ENCODE measurements around the gene GNB1. TPM values are rescaled to one million over a fixed set of nuclear protein-coding genes. Genes with fewer than 3 reads are reported as not detected.
A peak's percentile ranks its signal among the peaks of the same experiment; 100 is the strongest.

The GNB1 gene
- total and polyA plus RNA-seq, 2 experiments from 2014 or later: 134 to 175 TPM

- TF ChIP-seq CTCF (IDR thresholded peaks at IDR 0.05; ENCODE audit: poor library complexity) (no peak), EZH2phosphoT487 (IDR thresholded peaks at IDR 0.05; ENCODE audit: low read depth, severe bottlenecking, unreplicated experiment) (no peak), EZH2 (IDR thresholded peaks at IDR 0.05; ENCODE audit: borderline replicate concordance) (no peak)
- Histone ChIP-seq H3K9me3 (ENCODE audit: low read depth) (no peaks in the 10 kb centered on the region), H3K79me2 (no peaks in the 10 kb centered on the region), H4K20me1 (ENCODE audit: insufficient read depth, poor library complexity, severe bottlenecking) (no peaks in the 10 kb centered on the region), H2AFZ (no peak overlapping the region), H3K9me2 (replicated peaks; ENCODE audit: insufficient read depth) (no peaks in the 10 kb centered on the region), H3K27me3 (no peaks in the 10 kb centered on the region), H3K4me3 (no peak overlapping the region), H3K27ac (no peak overlapping the region), H3K4me1 (ENCODE audit: insufficient read depth) (peaks cover 16% of the 10 kb centered on the region), H3K36me3 (replicated peaks; ENCODE audit: insufficient read depth, low read depth) (no peaks in the 10 kb centered on the region), H3K4me2 (no peak overlapping the region)
- DNase-seq (ENCODE audit: low spot score): peak; percentile 8
- WGBS (ENCODE audit: low lambda C conversion rate, missing lambda C conversion rate): 93% methylated on average over 27 of the region's 27 CpGs
These were observed 29.9 kb upstream of the GNB1 start for GRCh38 chr1:1920608-1921458.

- Histone ChIP-seq H3K36me3 (replicated peaks; ENCODE audit: insufficient read depth, low read depth) (no peaks in the 10 kb centered on the region), H3K4me1 (ENCODE audit: insufficient read depth) (peaks cover 16% of the 10 kb centered on the region), H4K20me1 (ENCODE audit: insufficient read depth, poor library complexity, severe bottlenecking) (no peaks in the 10 kb centered on the region), H2AFZ (no peak overlapping the region), H3K79me2 (no peaks in the 10 kb centered on the region), H3K4me2 (peak overlapping the region; percentile 87), H3K4me3 (no peak overlapping the region), H3K27ac (peak overlapping the region; percentile 67), H3K9me2 (replicated peaks; ENCODE audit: insufficient read depth) (no peaks in the 10 kb centered on the region), H3K27me3 (no peaks in the 10 kb centered on the region), H3K9me3 (ENCODE audit: low read depth) (no peaks in the 10 kb centered on the region)
- WGBS (ENCODE audit: low lambda C conversion rate, missing lambda C conversion rate): 90% methylated on average over 6 of the region's 6 CpGs
- peak; percentile 14 for DNase-seq (ENCODE audit: low spot score)
- TF ChIP-seq EZH2 (IDR thresholded peaks at IDR 0.05; ENCODE audit: borderline replicate concordance) (no peak), CTCF (IDR thresholded peaks at IDR 0.05; ENCODE audit: poor library complexity) (no peak), EZH2phosphoT487 (IDR thresholded peaks at IDR 0.05; ENCODE audit: low read depth, severe bottlenecking, unreplicated experiment) (no peak)
These were observed 29.2 kb upstream of the GNB1 start for GRCh38 chr1:1920057-1920607.

DNA sequence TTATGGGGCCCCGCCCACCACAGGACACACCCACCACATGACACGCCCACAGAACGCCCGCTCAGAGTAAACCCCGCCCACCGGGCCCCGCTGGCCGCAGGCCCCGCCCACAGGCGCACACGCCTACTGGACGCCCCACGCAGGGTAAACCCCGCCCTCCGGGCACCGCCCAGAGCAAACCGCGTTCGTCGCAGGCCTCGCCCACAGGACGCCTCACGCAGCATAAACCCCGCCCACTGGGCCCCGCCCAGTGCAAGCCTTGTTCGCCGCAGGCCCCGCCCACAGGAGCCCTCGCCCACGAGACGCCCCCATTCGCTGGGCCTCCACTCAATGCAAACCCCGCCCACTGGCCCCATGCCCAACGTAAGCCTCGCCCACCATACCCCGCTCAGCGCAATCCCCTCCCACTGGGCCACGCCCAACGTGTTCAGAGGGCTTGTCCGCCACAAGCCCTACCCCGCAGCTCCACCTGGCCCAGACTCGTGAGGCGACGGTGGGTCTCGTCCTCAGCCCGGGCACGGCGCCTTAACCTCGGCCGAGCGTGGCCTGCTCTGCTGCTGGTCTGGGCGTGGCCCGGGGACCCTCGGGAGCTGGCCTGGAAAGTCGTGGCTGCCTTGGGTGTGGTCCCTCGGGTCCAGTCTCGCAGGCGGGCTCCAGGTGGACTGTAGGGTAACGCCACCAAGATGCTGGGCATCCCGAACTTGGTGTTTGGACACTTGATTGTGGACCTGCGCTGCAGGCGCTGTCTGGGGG lies 28.6 kb upstream of the GNB1 start:
- peak overlapping the region; percentile 87 for H3K4me2 ChIP-seq
- peaks cover 16% of the 10 kb centered on the region for H3K4me1 ChIP-seq (ENCODE audit: insufficient read depth)
- WGBS (ENCODE audit: low lambda C conversion rate, missing lambda C conversion rate): 18% methylated on average over 41 of the region's 62 CpGs
- H3K9me3 ChIP-seq (ENCODE audit: low read depth): no peaks in the 10 kb centered on the region
- no peaks in the 10 kb centered on the region for H3K27me3 ChIP-seq
- H4K20me1 ChIP-seq (ENCODE audit: insufficient read depth, poor library complexity, severe bottlenecking): no peaks in the 10 kb centered on the region
- peak overlapping the region; percentile 67 for H3K27ac ChIP-seq
- no peak overlapping the region for H3K4me3 ChIP-seq
- DNase-seq (ENCODE audit: low spot score): peak; percentile 100
- no peaks in the 10 kb centered on the region for H3K9me2 ChIP-seq (replicated peaks; ENCODE audit: insufficient read depth)
- no peaks in the 10 kb centered on the region for H3K79me2 ChIP-seq
- H2AFZ ChIP-seq: peak overlapping the region; percentile 19
- TF ChIP-seq EZH2phosphoT487 (IDR thresholded peaks at IDR 0.05; ENCODE audit: low read depth, severe bottlenecking, unreplicated experiment) (no peak), EZH2 (IDR thresholded peaks at IDR 0.05; ENCODE audit: borderline replicate concordance) (no peak), CTCF (IDR thresholded peaks at IDR 0.05; ENCODE audit: poor library complexity) (no peak)
- H3K36me3 ChIP-seq (replicated peaks; ENCODE audit: insufficient read depth, low read depth): no peaks in the 10 kb centered on the region
